Tibial nerve (tissue), 4 donors: ENCODE data around the gene FRYL.

Experiments
- EP300 ChIP-seq, 2 donors: sonication (generic); formaldehyde crosslinking; IDR thresholded peaks; one replicate each; pipeline ENCODE4 v1.6.1; 2017; ENCODE audit warnings: antibody characterized with exemption in 2 of 2, mild to moderate bottlenecking in 1 of 2
- POLR2A ChIP-seq, 2 donors: fragments of 450-650 bp; IDR thresholded peaks; one replicate each; pipeline ENCODE4 v1.6.1; 2017; ENCODE audit warnings: antibody characterized with exemption in 2 of 2, mild to moderate bottlenecking in 2 of 2, moderate library complexity in 2 of 2
- TF ChIP-seq, protein P1 (sequence below), 5 experiments: fragments of 200-600 bp in 3 of 5; fragments of 450-650 bp in 2 of 5; sonication (generic) in 3 of 5; IDR thresholded peaks; one replicate each; pipeline ENCODE4 v1.5.1; 2016 to 2019; ENCODE audit warnings: antibody characterized with exemption in 5 of 5, mild to moderate bottlenecking in 3 of 5, moderate library complexity in 2 of 5

DNA sequence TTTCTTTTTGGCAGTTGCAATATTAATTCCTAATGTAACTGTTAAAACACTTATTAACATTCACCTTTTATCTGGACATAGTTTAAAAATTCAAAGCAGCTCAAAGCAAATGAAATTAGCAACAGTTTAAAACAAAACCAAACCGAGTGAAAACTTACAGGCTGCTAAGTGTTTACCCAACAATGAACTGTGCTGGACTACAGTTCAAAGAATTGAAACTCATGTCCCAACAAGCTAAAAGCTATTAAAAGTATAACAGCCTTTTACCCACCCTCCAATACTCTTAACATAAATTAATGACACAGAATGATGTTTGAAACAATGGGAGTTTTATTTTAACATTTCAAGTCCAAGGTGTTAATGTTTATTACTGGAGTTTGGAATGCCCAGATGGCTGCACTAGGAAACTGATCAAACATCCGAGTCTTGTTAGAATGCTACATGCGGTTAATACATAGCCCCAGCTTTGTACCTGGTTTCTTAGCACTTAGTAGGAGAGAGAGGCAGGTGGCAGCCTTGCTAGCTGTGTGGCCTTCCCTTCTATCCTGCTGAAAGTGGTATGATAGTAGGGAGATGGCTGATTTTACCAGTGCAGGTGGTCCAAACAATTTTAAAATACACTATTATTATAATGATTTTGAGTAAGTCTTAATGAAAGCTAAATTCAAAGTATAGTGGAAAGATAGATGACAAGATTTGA is 21.1 kb upstream of the FRYL start:
- TF ChIP-seq, protein P1, sequence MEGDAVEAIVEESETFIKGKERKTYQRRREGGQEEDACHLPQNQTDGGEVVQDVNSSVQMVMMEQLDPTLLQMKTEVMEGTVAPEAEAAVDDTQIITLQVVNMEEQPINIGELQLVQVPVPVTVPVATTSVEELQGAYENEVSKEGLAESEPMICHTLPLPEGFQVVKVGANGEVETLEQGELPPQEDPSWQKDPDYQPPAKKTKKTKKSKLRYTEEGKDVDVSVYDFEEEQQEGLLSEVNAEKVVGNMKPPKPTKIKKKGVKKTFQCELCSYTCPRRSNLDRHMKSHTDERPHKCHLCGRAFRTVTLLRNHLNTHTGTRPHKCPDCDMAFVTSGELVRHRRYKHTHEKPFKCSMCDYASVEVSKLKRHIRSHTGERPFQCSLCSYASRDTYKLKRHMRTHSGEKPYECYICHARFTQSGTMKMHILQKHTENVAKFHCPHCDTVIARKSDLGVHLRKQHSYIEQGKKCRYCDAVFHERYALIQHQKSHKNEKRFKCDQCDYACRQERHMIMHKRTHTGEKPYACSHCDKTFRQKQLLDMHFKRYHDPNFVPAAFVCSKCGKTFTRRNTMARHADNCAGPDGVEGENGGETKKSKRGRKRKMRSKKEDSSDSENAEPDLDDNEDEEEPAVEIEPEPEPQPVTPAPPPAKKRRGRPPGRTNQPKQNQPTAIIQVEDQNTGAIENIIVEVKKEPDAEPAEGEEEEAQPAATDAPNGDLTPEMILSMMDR (IDR thresholded peaks at IDR 0.05): no peak
- TF ChIP-seq EP300 (IDR thresholded peaks at IDR 0.05) (no peak), POLR2A (IDR thresholded peaks at IDR 0.05) (no peak)
